Measurements from ENCODE around the gene TBC1D1. TPM values are rescaled to one million over a fixed set of nuclear protein-coding genes. Genes with fewer than 3 reads are reported as not detected.

The TBC1D1 gene
- total and polyA plus RNA-seq, 2 donors (not counting 1 experiment from before 2014, with no cell fraction given): 39.7 to 90.0 TPM

DNA sequence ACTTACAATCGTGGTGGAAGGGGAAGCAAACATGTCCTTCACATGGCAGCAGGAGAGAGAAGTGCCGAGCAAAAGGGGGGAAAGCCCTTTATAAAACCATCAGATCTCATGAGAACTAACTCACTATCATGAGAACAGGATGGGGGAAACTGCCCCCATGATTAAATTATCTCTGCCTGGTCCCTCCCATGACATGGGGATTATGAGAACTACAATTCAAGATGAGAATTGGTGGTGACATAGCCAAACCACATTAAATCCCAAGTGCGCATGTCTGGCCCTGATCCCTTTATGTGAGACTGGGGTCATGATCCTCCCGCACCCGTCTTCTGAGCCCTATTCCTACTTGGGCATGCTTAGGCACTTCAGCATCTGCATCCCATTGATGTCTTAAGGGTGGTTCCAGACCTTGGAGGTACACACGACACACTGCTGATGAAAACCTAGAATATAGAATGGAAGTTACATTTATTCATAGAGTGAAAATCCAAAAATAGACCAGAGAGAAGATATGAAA, 185.3 kb downstream of the TBC1D1 start:
- Histone ChIP-seq H3K27ac (ENCODE audit: insufficient read depth, low read length) (no peak overlapping the region), H3K79me2 (ENCODE audit: control insufficient read depth, insufficient read depth, low read length) (no peaks in the 10 kb centered on the region), H3K4me2 (ENCODE audit: extremely low read depth, insufficient read depth, low read length) (no peak overlapping the region), H2AFZ (ENCODE audit: low read length) (no peak overlapping the region), H3K4me1 (ENCODE audit: control insufficient read depth, extremely low read depth, insufficient read depth, low read length) (peaks cover 14% of the 10 kb centered on the region), H3K4me3 (replicated peaks in 1 of 4; ENCODE audit: control extremely low read depth in 1 of 4, insufficient read depth in 1 of 4, low read depth in 3 of 4, low read length in 4 of 4) (no peak overlapping the region), H3K36me3 (ENCODE audit: control insufficient read depth, insufficient read depth, low read length) (no peaks in the 10 kb centered on the region), H3K9me3 (ENCODE audit: control insufficient read depth, insufficient read depth, low read depth, low read length) (no peaks in the 10 kb centered on the region), H3K27me3 (ENCODE audit: control insufficient read depth, insufficient read depth, low read length) (no peaks in the 10 kb centered on the region), H4K20me1 (ENCODE audit: control insufficient read depth, extremely low read depth, insufficient read depth, low read length) (no peaks in the 10 kb centered on the region), H3K9ac (ENCODE audit: insufficient read depth, low read length) (no peak overlapping the region)
- TF ChIP-seq, protein P1, sequence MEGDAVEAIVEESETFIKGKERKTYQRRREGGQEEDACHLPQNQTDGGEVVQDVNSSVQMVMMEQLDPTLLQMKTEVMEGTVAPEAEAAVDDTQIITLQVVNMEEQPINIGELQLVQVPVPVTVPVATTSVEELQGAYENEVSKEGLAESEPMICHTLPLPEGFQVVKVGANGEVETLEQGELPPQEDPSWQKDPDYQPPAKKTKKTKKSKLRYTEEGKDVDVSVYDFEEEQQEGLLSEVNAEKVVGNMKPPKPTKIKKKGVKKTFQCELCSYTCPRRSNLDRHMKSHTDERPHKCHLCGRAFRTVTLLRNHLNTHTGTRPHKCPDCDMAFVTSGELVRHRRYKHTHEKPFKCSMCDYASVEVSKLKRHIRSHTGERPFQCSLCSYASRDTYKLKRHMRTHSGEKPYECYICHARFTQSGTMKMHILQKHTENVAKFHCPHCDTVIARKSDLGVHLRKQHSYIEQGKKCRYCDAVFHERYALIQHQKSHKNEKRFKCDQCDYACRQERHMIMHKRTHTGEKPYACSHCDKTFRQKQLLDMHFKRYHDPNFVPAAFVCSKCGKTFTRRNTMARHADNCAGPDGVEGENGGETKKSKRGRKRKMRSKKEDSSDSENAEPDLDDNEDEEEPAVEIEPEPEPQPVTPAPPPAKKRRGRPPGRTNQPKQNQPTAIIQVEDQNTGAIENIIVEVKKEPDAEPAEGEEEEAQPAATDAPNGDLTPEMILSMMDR (conservative IDR thresholded peaks at IDR 0.05 in 1 of 2, IDR thresholded peaks at IDR 0.05 in 1 of 2; ENCODE audit: low read depth in 1 of 2, low read length in 2 of 2): no peak
- no peak for TF ChIP-seq EZH2 (IDR thresholded peaks at IDR 0.05; ENCODE audit: low read length, missing control alignments)
- no peak for DNase-seq (ENCODE audit: low read depth in 2 of 2)

GRCh38 chr4:38077791-38078489, 187.1 kb downstream of the TBC1D1 start:
- Histone ChIP-seq H4K20me1 (ENCODE audit: control insufficient read depth, extremely low read depth, insufficient read depth, low read length) (no peaks in the 10 kb centered on the region), H3K27ac (ENCODE audit: insufficient read depth, low read length) (no peak overlapping the region), H3K9me3 (ENCODE audit: control insufficient read depth, insufficient read depth, low read depth, low read length) (no peaks in the 10 kb centered on the region), H2AFZ (ENCODE audit: low read length) (no peak overlapping the region), H3K9ac (ENCODE audit: insufficient read depth, low read length) (no peak overlapping the region), H3K4me2 (ENCODE audit: extremely low read depth, insufficient read depth, low read length) (no peak overlapping the region), H3K4me1 (ENCODE audit: control insufficient read depth, extremely low read depth, insufficient read depth, low read length) (peaks cover 19% of the 10 kb centered on the region), H3K36me3 (ENCODE audit: control insufficient read depth, insufficient read depth, low read length) (no peaks in the 10 kb centered on the region), H3K79me2 (ENCODE audit: control insufficient read depth, insufficient read depth, low read length) (no peaks in the 10 kb centered on the region), H3K4me3 (replicated peaks in 1 of 4; ENCODE audit: control extremely low read depth in 1 of 4, insufficient read depth in 1 of 4, low read depth in 3 of 4, low read length in 4 of 4) (no peak overlapping the region), H3K27me3 (ENCODE audit: control insufficient read depth, insufficient read depth, low read length) (no peaks in the 10 kb centered on the region)
- DNase-seq (ENCODE audit: low read depth in 2 of 2): no peak
- TF ChIP-seq, protein P1 (conservative IDR thresholded peaks at IDR 0.05 in 1 of 2, IDR thresholded peaks at IDR 0.05 in 1 of 2; ENCODE audit: low read depth in 1 of 2, low read length in 2 of 2): no peak
- TF ChIP-seq EZH2 (IDR thresholded peaks at IDR 0.05; ENCODE audit: low read length, missing control alignments): no peak

GRCh38 chr4:38078590-38079421, 187.9 kb downstream of the TBC1D1 start:
- Histone ChIP-seq H3K27me3 (ENCODE audit: control insufficient read depth, insufficient read depth, low read length) (no peaks in the 10 kb centered on the region), H4K20me1 (ENCODE audit: control insufficient read depth, extremely low read depth, insufficient read depth, low read length) (no peaks in the 10 kb centered on the region), H3K9me3 (ENCODE audit: control insufficient read depth, insufficient read depth, low read depth, low read length) (no peaks in the 10 kb centered on the region), H3K4me3 (replicated peaks in 1 of 4; ENCODE audit: control extremely low read depth in 1 of 4, insufficient read depth in 1 of 4, low read depth in 3 of 4, low read length in 4 of 4) (no peak overlapping the region), H3K27ac (ENCODE audit: insufficient read depth, low read length) (peak overlapping the region; percentile 77), H3K79me2 (ENCODE audit: control insufficient read depth, insufficient read depth, low read length) (no peaks in the 10 kb centered on the region), H3K4me2 (ENCODE audit: extremely low read depth, insufficient read depth, low read length) (peak overlapping the region; percentile 75), H3K9ac (ENCODE audit: insufficient read depth, low read length) (no peak overlapping the region), H3K36me3 (ENCODE audit: control insufficient read depth, insufficient read depth, low read length) (no peaks in the 10 kb centered on the region), H3K4me1 (ENCODE audit: control insufficient read depth, extremely low read depth, insufficient read depth, low read length) (peaks cover 26% of the 10 kb centered on the region), H2AFZ (ENCODE audit: low read length) (no peak overlapping the region)
- no peak for TF ChIP-seq EZH2 (IDR thresholded peaks at IDR 0.05; ENCODE audit: low read length, missing control alignments)
- TF ChIP-seq, protein P1 (conservative IDR thresholded peaks at IDR 0.05 in 1 of 2, IDR thresholded peaks at IDR 0.05 in 1 of 2; ENCODE audit: low read depth in 1 of 2, low read length in 2 of 2): no peak
- peak; percentile 84 to 95 for DNase-seq (ENCODE audit: low read depth in 2 of 2)
